Suprapubic skin (tissue), 4 donors: ENCODE results near the gene SOHLH2.

Experiments
- EP300 ChIP-seq: sonication (generic); formaldehyde crosslinking; IDR thresholded peaks from one replicate; pipeline ENCODE4 v1.6.1; 2017; ENCODE audit warnings: antibody characterized with exemption
- POLR2A ChIP-seq, 2 donors: fragments of 450-650 bp; IDR thresholded peaks; one replicate each; pipeline ENCODE4 v1.6.1; 2017; ENCODE audit warnings: antibody characterized with exemption in 2 of 2, mild to moderate bottlenecking in 2 of 2, moderate library complexity in 2 of 2
- POLR2AphosphoS5 ChIP-seq, 3 donors: sonication (generic); formaldehyde crosslinking; IDR thresholded peaks; one replicate each; pipeline ENCODE4 v1.6.1; 2017; ENCODE audit warnings: antibody characterized with exemption in 3 of 3
- TF ChIP-seq, protein P1 (sequence below), 2 donors: fragments of 200-600 bp in 1 of 2; fragments of 450-650 bp in 1 of 2; sonication (generic) in 1 of 2; IDR thresholded peaks; one replicate each; pipeline ENCODE4 v1.5.1; 2016 to 2019; ENCODE audit warnings: antibody characterized with exemption in 2 of 2, mild to moderate bottlenecking in 1 of 2, moderate library complexity in 1 of 2

DNA sequence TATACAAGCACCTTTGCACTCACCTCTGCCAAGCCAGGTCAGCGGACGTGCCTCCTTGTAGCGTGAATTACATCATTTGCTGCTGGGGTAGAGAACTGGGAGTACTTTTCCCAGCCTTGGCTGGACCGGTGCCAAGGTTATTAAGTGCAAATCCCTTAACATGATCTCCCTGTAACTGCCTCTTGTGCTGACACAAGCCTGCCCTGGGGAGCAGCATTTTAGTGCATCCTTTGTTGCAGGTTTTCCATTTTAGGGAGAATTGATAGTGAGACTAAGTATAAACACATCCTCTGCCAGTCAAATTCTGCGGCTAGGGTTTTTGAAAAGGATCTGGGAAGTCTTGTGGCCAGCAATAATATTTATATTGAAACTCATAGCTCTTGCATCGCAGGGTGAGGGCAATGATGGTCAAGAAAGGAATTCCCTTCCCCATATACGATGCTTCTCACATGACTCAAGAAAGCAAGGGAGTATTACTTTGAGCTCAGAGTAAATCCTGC, 50.5 kb downstream of the SOHLH2 start:
- TF ChIP-seq, protein P1, sequence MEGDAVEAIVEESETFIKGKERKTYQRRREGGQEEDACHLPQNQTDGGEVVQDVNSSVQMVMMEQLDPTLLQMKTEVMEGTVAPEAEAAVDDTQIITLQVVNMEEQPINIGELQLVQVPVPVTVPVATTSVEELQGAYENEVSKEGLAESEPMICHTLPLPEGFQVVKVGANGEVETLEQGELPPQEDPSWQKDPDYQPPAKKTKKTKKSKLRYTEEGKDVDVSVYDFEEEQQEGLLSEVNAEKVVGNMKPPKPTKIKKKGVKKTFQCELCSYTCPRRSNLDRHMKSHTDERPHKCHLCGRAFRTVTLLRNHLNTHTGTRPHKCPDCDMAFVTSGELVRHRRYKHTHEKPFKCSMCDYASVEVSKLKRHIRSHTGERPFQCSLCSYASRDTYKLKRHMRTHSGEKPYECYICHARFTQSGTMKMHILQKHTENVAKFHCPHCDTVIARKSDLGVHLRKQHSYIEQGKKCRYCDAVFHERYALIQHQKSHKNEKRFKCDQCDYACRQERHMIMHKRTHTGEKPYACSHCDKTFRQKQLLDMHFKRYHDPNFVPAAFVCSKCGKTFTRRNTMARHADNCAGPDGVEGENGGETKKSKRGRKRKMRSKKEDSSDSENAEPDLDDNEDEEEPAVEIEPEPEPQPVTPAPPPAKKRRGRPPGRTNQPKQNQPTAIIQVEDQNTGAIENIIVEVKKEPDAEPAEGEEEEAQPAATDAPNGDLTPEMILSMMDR (IDR thresholded peaks at IDR 0.05), result no peak
- TF ChIP-seq POLR2A (IDR thresholded peaks at IDR 0.05) (no peak), EP300 (no peak), POLR2AphosphoS5 (IDR thresholded peaks at IDR 0.05) (no peak)
